Measurements from ENCODE around the gene SEC31A.
A peak's percentile ranks its signal among the peaks of the same experiment; 100 is the strongest.

The SEC31A gene

DNA sequence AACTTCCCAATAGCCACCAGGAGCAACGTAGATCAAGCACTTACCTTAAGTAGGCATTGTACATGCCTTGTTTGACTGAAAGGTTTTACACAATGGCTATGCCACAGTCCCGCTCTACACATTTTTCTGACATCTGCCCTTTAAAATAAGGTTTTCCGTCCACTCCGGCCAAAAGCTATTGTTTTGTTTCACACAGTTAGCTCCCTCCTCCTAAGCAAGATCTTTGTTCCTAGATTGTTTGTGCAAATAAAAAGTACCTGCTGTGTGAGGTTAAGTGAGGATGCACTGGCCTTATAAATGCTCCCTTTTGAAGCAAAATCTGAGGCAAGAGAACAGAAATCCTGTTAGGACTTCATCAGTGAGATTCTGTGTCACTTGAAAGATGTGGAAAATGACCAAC, 104.1 kb downstream of the SEC31A start:
- H3K4me3 ChIP-seq (ENCODE audit: low read depth, low read length) = no peak overlapping the region
- DNase-seq (ENCODE audit: low read depth) = no peak
- TF ChIP-seq, protein P1, sequence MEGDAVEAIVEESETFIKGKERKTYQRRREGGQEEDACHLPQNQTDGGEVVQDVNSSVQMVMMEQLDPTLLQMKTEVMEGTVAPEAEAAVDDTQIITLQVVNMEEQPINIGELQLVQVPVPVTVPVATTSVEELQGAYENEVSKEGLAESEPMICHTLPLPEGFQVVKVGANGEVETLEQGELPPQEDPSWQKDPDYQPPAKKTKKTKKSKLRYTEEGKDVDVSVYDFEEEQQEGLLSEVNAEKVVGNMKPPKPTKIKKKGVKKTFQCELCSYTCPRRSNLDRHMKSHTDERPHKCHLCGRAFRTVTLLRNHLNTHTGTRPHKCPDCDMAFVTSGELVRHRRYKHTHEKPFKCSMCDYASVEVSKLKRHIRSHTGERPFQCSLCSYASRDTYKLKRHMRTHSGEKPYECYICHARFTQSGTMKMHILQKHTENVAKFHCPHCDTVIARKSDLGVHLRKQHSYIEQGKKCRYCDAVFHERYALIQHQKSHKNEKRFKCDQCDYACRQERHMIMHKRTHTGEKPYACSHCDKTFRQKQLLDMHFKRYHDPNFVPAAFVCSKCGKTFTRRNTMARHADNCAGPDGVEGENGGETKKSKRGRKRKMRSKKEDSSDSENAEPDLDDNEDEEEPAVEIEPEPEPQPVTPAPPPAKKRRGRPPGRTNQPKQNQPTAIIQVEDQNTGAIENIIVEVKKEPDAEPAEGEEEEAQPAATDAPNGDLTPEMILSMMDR (IDR thresholded peaks at IDR 0.05; ENCODE audit: insufficient read depth, low read depth, low read length, missing control alignments) = no peak

DNA sequence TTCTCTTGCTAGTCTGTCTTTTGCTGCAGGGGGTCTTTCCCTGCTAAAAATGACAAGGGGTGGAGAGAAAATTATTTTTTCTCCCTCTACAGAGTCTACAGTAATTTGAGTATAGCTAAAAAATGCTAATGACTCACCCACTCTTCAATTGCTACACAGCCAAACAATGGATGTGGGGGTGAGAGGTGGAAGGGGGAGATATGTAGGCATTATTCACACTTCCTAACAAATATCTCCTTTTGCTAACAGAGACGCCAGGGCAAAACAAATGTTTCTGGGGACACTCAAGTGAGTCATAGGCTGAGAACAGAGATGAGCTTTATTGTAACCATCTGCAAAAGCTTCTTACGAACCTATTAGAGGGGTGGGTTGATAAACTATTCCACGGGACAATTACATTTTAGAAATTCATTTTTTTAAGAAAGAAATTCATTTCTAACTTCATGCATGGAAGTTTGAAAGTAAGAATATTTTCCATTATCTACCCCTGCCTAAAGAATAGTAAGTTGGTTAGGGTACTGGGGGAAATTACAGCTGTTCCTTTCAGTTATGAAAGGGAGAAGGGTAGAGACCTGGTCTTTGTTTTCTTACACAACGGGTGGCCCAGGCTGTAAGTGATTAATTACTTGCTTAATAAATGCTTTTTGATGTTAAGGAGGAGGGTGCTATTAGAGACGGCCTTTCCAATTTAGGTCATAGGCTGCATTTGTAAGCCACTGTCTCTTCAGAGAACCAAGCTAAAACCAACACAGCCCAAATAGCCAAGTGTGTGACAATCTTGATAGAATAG, 105.1 kb downstream of the SEC31A start:
- TF ChIP-seq, protein P1 (IDR thresholded peaks at IDR 0.05; ENCODE audit: insufficient read depth, low read depth, low read length, missing control alignments) = no peak
- no peak for DNase-seq (ENCODE audit: low read depth)
- H3K4me3 ChIP-seq (ENCODE audit: low read depth, low read length) = no peak overlapping the region

DNA sequence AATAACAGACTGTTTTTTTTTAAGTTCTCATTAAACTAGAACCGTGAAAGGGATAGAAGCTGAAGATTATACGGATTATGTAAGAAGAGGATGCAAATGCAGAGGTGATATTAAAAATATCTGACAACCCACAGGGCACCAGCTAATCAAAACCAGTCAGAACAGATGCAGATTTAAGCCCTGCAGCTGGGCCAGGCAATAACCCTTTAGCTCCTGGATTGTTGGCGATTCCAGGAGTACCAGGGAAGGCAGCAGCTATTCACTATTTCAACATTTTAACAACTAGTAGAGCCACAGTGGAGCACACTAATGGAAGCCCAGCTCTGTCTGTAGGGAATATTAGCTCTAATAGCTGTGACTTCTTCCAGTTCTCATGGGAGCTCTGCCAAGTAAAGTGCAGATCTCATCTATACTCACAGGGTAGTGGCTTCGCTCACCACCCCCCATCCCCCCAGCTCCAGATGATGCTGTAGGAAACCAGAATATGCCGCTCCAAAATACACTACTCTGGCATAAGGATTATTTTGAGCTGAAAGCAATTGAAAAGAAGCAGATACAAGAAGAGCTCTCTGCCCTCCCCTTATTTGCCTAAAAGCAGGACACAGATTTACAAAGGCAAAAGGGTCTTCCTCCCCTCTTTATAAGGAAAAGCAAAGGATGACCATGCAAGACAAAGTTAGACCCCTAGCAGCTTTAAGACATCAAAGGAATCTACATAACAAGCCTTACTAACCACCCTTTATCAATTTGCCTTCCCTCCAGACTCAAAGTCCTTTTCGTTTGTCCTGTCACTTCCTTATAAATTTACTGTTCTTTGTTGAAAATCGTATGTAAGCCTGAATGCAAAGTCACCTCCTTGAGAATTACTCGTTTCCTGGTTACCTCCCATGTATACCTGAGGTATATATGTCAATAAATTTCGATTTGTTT, 106.0 kb downstream of the SEC31A start:
- no peak for DNase-seq (ENCODE audit: low read depth)
- TF ChIP-seq, protein P1 (IDR thresholded peaks at IDR 0.05; ENCODE audit: insufficient read depth, low read depth, low read length, missing control alignments) = no peak
- H3K4me3 ChIP-seq (ENCODE audit: low read depth, low read length) = no peak overlapping the region

DNA sequence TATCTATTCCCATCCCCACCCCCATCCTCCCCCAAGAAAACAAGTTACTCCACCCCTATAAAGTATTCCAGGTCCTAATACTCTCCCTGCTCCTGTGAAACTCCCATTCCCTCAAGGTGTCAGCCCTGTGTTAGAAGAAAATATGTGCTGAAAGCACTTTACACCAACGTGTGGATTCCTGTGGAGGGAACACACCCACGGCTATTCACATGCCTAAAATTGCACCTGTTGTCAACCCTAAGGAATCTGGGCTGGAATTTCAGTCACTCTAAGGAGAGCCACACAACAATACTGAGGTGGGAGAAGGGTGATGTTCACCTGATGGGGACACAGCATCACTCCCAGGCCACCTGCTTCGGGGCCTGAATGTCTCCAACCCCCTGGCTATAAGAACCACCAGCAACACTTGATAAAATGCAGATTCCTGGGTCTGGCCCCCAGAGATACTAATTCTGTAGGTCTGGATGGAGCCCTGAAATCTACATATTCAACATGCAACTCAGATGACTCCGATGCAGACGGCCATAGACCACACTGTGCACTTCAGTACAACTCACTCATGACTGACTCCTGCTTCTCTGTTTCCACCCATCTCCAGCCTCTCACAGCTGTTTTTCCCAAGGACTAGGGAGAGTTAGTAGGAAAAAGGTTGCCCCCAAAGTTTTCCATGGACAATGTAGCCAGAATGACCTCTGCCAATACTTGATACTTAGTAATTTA, 108.2 kb downstream of the SEC31A start:
- TF ChIP-seq, protein P1 (IDR thresholded peaks at IDR 0.05; ENCODE audit: insufficient read depth, low read depth, low read length, missing control alignments) = no peak

DNA sequence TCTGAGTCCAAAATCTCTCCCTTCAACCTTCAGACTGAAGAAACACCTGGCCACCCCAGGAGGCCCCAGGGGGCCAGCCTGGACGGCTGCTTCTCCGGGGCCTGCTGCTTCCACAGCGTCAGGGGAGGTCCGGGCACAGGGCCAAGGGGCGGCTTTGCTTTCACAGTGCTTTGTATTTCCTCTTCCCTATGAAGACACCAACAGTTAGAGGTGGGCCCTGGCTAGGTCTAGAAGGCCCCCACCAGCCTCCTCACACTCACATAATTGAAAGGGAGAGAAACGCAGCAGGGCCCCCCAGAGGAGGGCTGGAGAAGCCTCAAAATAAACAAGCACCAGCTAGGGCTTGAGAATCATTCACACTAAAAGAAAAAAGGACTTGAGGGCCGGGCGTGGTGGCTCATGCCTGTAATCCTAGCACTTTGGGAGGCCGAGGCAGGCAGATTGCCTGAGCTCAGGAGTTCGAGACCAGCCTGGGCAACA, 110.2 kb downstream of the SEC31A start:
- TF ChIP-seq, protein P1 (IDR thresholded peaks at IDR 0.05; ENCODE audit: insufficient read depth, low read depth, low read length, missing control alignments) = no peak
- DNase-seq (ENCODE audit: low read depth) = peak; percentile 41
- H3K4me3 ChIP-seq (ENCODE audit: low read depth, low read length) = no peak overlapping the region

More for the DNA sequence above, 108.2 kb downstream of the SEC31A start:
- H3K4me3 ChIP-seq (ENCODE audit: low read depth, low read length) = no peak overlapping the region
- no peak for DNase-seq (ENCODE audit: low read depth)

DNA sequence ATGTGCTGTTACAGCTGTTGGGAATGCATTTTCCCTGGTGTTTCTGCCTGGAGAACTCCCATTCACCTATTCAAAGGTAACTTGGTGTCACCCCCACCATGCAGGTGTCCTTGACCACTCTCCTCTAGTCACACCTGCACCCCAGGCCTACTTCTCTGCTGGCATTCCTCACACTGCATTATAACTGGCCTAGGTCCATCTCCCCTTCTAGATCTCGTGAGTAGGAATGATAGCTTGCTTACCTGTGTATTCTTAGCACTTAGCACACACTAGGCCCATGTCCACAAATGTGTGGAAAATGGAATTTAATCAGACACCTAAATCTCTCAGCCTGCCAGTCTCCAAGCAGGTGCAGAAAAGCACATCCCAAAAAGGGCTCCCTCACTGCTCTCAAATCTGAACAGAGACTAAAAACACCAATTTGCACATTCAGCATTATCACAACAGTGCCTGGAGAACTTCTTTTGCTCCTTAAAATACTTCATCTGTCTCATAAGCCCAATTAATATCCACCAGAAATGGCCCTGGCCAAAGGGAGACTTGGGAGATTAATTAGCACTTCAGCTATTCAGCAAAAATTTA, 110.7 kb downstream of the SEC31A start:
- H3K4me3 ChIP-seq (ENCODE audit: low read depth, low read length) = no peak overlapping the region
- no peak for DNase-seq (ENCODE audit: low read depth)
- TF ChIP-seq, protein P1 (IDR thresholded peaks at IDR 0.05; ENCODE audit: insufficient read depth, low read depth, low read length, missing control alignments) = no peak

Measured in GM12865 (cell line).